ENCODE measurements around the gene ACAP1.
A peak's percentile ranks its signal among the peaks of the same experiment; 100 is the strongest.

ACAP1 gene

GRCh38 chr17:7323731-7324437, 12.4 kb upstream of the ACAP1 start:
- ATAC-seq: peak; percentile 75
- TF ChIP-seq BACH2 (CRISPR knock-in tag; IDR thresholded peaks at IDR 0.05; ENCODE audit: borderline replicate concordance) (no peak), OSR1 (CRISPR knock-in tag; IDR thresholded peaks at IDR 0.05) (no peak), TCF4 (CRISPR knock-in tag; IDR thresholded peaks at IDR 0.05; ENCODE audit: borderline replicate concordance) (no peak), GLIS3 (CRISPR knock-in tag; IDR thresholded peaks at IDR 0.05) (no peak), RARB (CRISPR knock-in tag; IDR thresholded peaks at IDR 0.05) (no peak), CREB5 (CRISPR knock-in tag; IDR thresholded peaks at IDR 0.05; ENCODE audit: low read depth) (no peak), TOX (CRISPR knock-in tag; IDR thresholded peaks at IDR 0.05; ENCODE audit: borderline replicate concordance) (no peak), ZNF70 (CRISPR knock-in tag; IDR thresholded peaks at IDR 0.05) (no peak), ESRRG (CRISPR knock-in tag; IDR thresholded peaks at IDR 0.05) (no peak), ARNTL (CRISPR knock-in tag; IDR thresholded peaks at IDR 0.05; ENCODE audit: borderline replicate concordance, low read depth) (no peak), CSRNP3 (CRISPR knock-in tag; IDR thresholded peaks at IDR 0.05) (no peak), ZC3H10 (CRISPR knock-in tag; IDR thresholded peaks at IDR 0.05) (no peak)

GRCh38 chr17:7324438-7324779, 11.9 kb upstream of the ACAP1 start:
- TF ChIP-seq CREB5 (CRISPR knock-in tag; IDR thresholded peaks at IDR 0.05; ENCODE audit: low read depth) (no peak), GLIS3 (CRISPR knock-in tag; IDR thresholded peaks at IDR 0.05) (no peak), TOX (CRISPR knock-in tag; IDR thresholded peaks at IDR 0.05; ENCODE audit: borderline replicate concordance) (no peak), ZFP3 (CRISPR knock-in tag; IDR thresholded peaks at IDR 0.05) (no peak), ZFP30 (CRISPR knock-in tag; IDR thresholded peaks at IDR 0.05) (no peak), POU6F1 (CRISPR knock-in tag; IDR thresholded peaks at IDR 0.05; ENCODE audit: borderline replicate concordance, low read depth) (no peak), TSHZ2 (CRISPR knock-in tag; IDR thresholded peaks at IDR 0.05) (no peak), TCF4 (CRISPR knock-in tag; IDR thresholded peaks at IDR 0.05; ENCODE audit: borderline replicate concordance) (no peak), ZNF70 (CRISPR knock-in tag; IDR thresholded peaks at IDR 0.05) (no peak), ZNF8 (CRISPR knock-in tag; IDR thresholded peaks at IDR 0.05) (no peak), OSR1 (CRISPR knock-in tag; IDR thresholded peaks at IDR 0.05) (no peak), BACH2 (CRISPR knock-in tag; IDR thresholded peaks at IDR 0.05; ENCODE audit: borderline replicate concordance) (no peak), PPARA (CRISPR knock-in tag; IDR thresholded peaks at IDR 0.05; ENCODE audit: borderline replicate concordance) (no peak), SNAI2 (CRISPR knock-in tag; IDR thresholded peaks at IDR 0.05) (no peak), ZNF565 (CRISPR knock-in tag; conservative IDR thresholded peaks at IDR 0.05; ENCODE audit: low read depth) (no peak)
- no peak for ATAC-seq

- no peak for ATAC-seq
- TF ChIP-seq ZFP30 (CRISPR knock-in tag; IDR thresholded peaks at IDR 0.05): no peak
- TF ChIP-seq PATZ1 (CRISPR knock-in tag; IDR thresholded peaks at IDR 0.05; ENCODE audit: borderline replicate concordance): no peak
- TF ChIP-seq BACH2 (CRISPR knock-in tag; IDR thresholded peaks at IDR 0.05; ENCODE audit: borderline replicate concordance): no peak
- TF ChIP-seq OSR1 (CRISPR knock-in tag; IDR thresholded peaks at IDR 0.05): no peak
- TF ChIP-seq ZFP3 (CRISPR knock-in tag; IDR thresholded peaks at IDR 0.05): no peak
- TF ChIP-seq ESRRG (CRISPR knock-in tag; IDR thresholded peaks at IDR 0.05): no peak
- TF ChIP-seq CSRNP3 (CRISPR knock-in tag; IDR thresholded peaks at IDR 0.05): no peak
- TF ChIP-seq ZNF565 (CRISPR knock-in tag; conservative IDR thresholded peaks at IDR 0.05; ENCODE audit: low read depth): no peak
- TF ChIP-seq GLIS3 (CRISPR knock-in tag; IDR thresholded peaks at IDR 0.05): no peak
- TF ChIP-seq ISL1 (CRISPR knock-in tag; IDR thresholded peaks at IDR 0.05): no peak
- TF ChIP-seq PPARA (CRISPR knock-in tag; IDR thresholded peaks at IDR 0.05; ENCODE audit: borderline replicate concordance): no peak
- TF ChIP-seq CSDC2 (CRISPR knock-in tag; IDR thresholded peaks at IDR 0.05): no peak
- no peak for TF ChIP-seq TCF4 (CRISPR knock-in tag; IDR thresholded peaks at IDR 0.05; ENCODE audit: borderline replicate concordance)
- TF ChIP-seq TOX (CRISPR knock-in tag; IDR thresholded peaks at IDR 0.05; ENCODE audit: borderline replicate concordance): no peak
- no peak for TF ChIP-seq ZNF8 (CRISPR knock-in tag; IDR thresholded peaks at IDR 0.05)
- no peak for TF ChIP-seq RARB (CRISPR knock-in tag; IDR thresholded peaks at IDR 0.05)
Observed at GRCh38 chr17:7325031-7325528, 11.2 kb upstream of the ACAP1 start.

Measured in SK-N-SH treated with all-trans-retinoic acid at 6 μM for 48 hours (cell line).